ENCODE measurements around the gene ZFP36L1. TPM values are rescaled to one million over a fixed set of nuclear protein-coding genes. Genes with fewer than 3 reads are reported as not detected.
A peak's percentile ranks its signal among the peaks of the same experiment; 100 is the strongest.

ZFP36L1 gene
- total RNA-seq, 2 donors from 2014 or later, result 66.6 to 276 TPM

GRCh38 chr14:68797121-68797670 lies 4.3 kb upstream of the ZFP36L1 start:
- Histone ChIP-seq H3K4me3 (no peak overlapping the region), H3K27ac (peak overlapping the region; percentile 100), H3K27me3 (no peaks in the 10 kb centered on the region), H3K36me3 (no peaks in the 10 kb centered on the region), H3K9me3 (peaks cover 0 to 7% of the 10 kb centered on the region in 2 donors), H3K4me1 (peaks cover 0 to 14% of the 10 kb centered on the region in 2 donors)
- TF ChIP-seq CTCF (IDR thresholded peaks at IDR 0.05), result no peak
- peak; percentile 52 for DNase-seq (ENCODE audit: low spot score)

DNA sequence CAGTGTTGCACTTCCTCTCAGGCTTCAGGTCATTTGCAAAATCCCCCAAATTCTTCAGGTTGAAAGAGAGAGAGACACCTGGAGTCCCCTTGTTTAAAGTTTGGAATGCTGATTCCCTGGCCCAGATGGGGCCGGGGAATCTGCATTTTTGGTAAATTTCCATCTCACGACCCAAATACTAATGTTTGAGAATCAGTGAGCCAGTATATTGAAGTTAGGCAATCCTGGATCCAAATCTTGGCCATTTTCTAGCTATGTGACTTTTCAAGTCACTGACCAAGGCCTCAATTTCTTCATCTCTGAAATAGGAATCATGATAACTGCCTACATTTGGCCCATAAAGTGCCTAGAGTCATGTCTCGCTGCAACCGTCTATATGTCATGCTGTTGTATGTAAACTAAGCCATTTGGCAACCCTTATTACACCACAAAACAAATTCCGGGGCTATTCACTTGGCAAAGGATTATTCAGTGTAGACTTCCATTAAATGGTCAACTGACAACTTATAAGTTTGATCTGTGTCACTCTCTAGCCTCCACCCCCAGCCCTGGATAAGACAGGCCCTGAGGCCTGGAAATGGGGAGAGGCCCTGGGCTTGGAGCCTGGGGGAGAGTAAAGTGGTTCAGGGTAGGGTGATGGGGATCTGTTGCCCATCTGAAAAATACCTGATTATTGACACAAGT lies 3.7 kb upstream of the ZFP36L1 start:
- Histone ChIP-seq H3K27me3 (no peaks in the 10 kb centered on the region), H3K27ac (peak overlapping the region; percentile 100), H3K4me3 (peak overlapping the region; percentile 83 to 94), H3K4me1 (peaks cover 0 to 14% of the 10 kb centered on the region in 2 donors), H3K36me3 (peaks cover 4% of the 10 kb centered on the region), H3K9me3 (peaks cover 0 to 4% of the 10 kb centered on the region in 2 donors)
- peak; percentile 57 for DNase-seq (ENCODE audit: low spot score)
- no peak for TF ChIP-seq CTCF (IDR thresholded peaks at IDR 0.05)

GRCh38 chr14:68795597-68796417 lies 2.9 kb upstream of the ZFP36L1 start:
- Histone ChIP-seq H3K27ac (peak overlapping the region; percentile 100), H3K27me3 (no peaks in the 10 kb centered on the region), H3K9me3 (no peaks in the 10 kb centered on the region), H3K4me1 (peaks cover 0 to 14% of the 10 kb centered on the region in 2 donors), H3K4me3 (peak overlapping the region; percentile 83 to 94), H3K36me3 (peaks cover 12% of the 10 kb centered on the region)
- peak; percentile 81 for DNase-seq (ENCODE audit: low spot score)
- peak; percentile 84 to 87 for TF ChIP-seq CTCF (IDR thresholded peaks at IDR 0.05)

- peak; percentile 69 for DNase-seq (ENCODE audit: low spot score)
- H3K4me1 ChIP-seq, result peaks cover 0 to 18% of the 10 kb centered on the region in 2 donors
- no peaks in the 10 kb centered on the region for H3K27me3 ChIP-seq
- TF ChIP-seq CTCF (IDR thresholded peaks at IDR 0.05), result no peak
- no peaks in the 10 kb centered on the region for H3K9me3 ChIP-seq
- H3K4me3 ChIP-seq, result peak overlapping the region; percentile 83 to 94
- H3K27ac ChIP-seq, result peak overlapping the region; percentile 100
- H3K36me3 ChIP-seq, result peaks cover 19% of the 10 kb centered on the region
Measured at GRCh38 chr14:68794851-68795596, 2.2 kb upstream of the ZFP36L1 start.

DNA sequence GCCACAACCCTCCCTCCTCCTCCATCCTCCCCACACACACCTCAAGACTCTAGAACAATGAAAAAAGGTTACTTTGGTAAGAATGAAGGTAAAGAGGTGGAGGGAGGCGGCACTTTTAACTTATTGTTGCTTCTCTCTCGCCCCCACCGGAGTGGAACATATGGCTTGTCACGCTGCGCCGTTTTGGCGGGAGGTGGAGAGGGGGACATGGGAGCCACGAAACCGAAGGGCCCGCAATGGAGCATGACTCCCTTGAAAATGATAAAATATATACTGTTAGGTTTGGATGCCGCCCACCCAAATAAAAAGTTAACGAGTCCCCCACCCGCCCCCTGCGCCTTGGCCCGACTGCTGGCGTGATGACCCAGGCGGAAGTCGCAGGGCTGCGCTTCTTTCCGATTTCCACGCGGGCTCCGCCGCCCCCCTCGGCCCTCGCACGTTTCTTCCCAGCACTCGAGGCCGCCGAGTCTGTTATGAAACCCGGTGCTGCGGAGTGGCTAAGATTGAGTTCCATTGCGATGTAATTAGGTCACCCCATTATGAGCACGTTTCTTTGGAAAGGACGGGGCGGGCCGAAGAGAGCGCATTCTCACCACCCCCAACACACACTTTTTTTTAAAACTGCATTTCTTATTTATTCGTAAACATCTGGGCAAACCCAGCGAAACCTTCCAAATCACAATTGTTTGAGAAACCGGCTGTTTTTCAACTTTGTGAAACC lies 1.4 kb upstream of the ZFP36L1 start:
- Histone ChIP-seq H3K4me1 (peaks cover 0 to 26% of the 10 kb centered on the region in 2 donors), H3K27ac (peak overlapping the region; percentile 100), H3K27me3 (no peaks in the 10 kb centered on the region)

More for the DNA sequence above, 1.4 kb upstream of the ZFP36L1 start:
- no peak for TF ChIP-seq CTCF (IDR thresholded peaks at IDR 0.05)
- Histone ChIP-seq H3K4me3 (peak overlapping the region; percentile 83 to 94), H3K9me3 (no peaks in the 10 kb centered on the region), H3K36me3 (peaks cover 27% of the 10 kb centered on the region)
- peak; percentile 95 for DNase-seq (ENCODE audit: low spot score)
